ACC112 (cell line): ENCODE data around the gene ZCWPW1.

Experiments
- H2AFZ ChIP-seq: fragments of 200-600 bp; sonication (generic); one replicate; pipeline ENCODE4 v1.6.0; 2017; ENCODE audit warnings: antibody characterized with exemption, low read length; ENCODE audit not compliant: unreplicated experiment
- H3K27ac ChIP-seq: fragments of 200-600 bp; sonication (generic); 2 replicates; pipeline ENCODE4 v1.5.1; 2014; ENCODE audit warnings: low read depth, mild to moderate bottlenecking, antibody characterized with exemption, low read length, moderate library complexity
- H3K27me3 ChIP-seq: fragments of 200-600 bp; sonication (generic); 2 replicates; pipeline ENCODE4 v1.6.1; 2014; ENCODE audit warnings: mild to moderate bottlenecking, antibody characterized with exemption, low read length, moderate library complexity, mixed read lengths; ENCODE audit not compliant: insufficient read depth
- H3K36me3 ChIP-seq: fragments of 200-600 bp; sonication (generic); 2 replicates; pipeline ENCODE4 v1.6.1; 2016; ENCODE audit warnings: mild to moderate bottlenecking, antibody characterized with exemption, low read length, moderate library complexity, mixed read lengths; ENCODE audit not compliant: insufficient read depth
- H3K4me1 ChIP-seq: fragments of 200-600 bp; sonication (generic); one replicate; pipeline ENCODE4 v1.6.1; 2016; ENCODE audit warnings: low read length, mixed read lengths; ENCODE audit not compliant: insufficient read depth, unreplicated experiment, control insufficient read depth
- H3K4me3 ChIP-seq: fragments of 200-600 bp; sonication (generic); 2 replicates; pipeline ENCODE4 v1.5.1; 2014; ENCODE audit warnings: mild to moderate bottlenecking, low read depth, low read length
- H3K79me2 ChIP-seq: fragments of 200-600 bp; sonication (generic); one replicate; pipeline ENCODE4 v1.6.0; 2016; ENCODE audit warnings: low read length; ENCODE audit not compliant: control insufficient read depth, unreplicated experiment, insufficient read depth

The ZCWPW1 gene, protein sequence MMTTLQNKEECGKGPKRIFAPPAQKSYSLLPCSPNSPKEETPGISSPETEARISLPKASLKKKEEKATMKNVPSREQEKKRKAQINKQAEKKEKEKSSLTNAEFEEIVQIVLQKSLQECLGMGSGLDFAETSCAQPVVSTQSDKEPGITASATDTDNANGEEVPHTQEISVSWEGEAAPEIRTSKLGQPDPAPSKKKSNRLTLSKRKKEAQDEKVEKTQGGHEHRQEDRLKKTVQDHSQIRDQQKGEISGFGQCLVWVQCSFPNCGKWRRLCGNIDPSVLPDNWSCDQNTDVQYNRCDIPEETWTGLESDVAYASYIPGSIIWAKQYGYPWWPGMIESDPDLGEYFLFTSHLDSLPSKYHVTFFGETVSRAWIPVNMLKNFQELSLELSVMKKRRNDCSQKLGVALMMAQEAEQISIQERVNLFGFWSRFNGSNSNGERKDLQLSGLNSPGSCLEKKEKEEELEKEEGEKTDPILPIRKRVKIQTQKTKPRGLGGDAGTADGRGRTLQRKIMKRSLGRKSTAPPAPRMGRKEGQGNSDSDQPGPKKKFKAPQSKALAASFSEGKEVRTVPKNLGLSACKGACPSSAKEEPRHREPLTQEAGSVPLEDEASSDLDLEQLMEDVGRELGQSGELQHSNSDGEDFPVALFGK

GRCh38 chr7:100428199-100428966, at the start of gene ZCWPW1:
Gene ZCWPW1 (minus strand): TSS chr7:100428703. CDS start chr7:100420649, 8,054 bp downstream.
- Histone ChIP-seq H3K4me1 (peaks cover 24% of the 10 kb centered on the region), H3K36me3 (0 out of 2 replicates have a peak, but pooled peaks cover 1% of the 10 kb centered on the region), H2AFZ (peak within 1 kb of the TSS; percentile 76), H3K79me2 (peaks cover 29% of the 10 kb centered on the region), H3K27me3 (no peaks in the 10 kb centered on the region), H3K27ac (peak within 1 kb of the TSS; percentile 95), H3K4me3 (peak within 1 kb of the TSS; percentile 80)

- peak overlapping the region; percentile 90 for H3K4me3 ChIP-seq
- peaks cover 26% of the 10 kb centered on the region for H3K4me1 ChIP-seq
- H3K36me3 ChIP-seq = no peaks in the 10 kb centered on the region
- no peak overlapping the region for H2AFZ ChIP-seq
- peak overlapping the region; percentile 30; the same call in 1 of the 2 replicates for H3K27ac ChIP-seq
- H3K79me2 ChIP-seq = peaks cover 47% of the 10 kb centered on the region
- H3K27me3 ChIP-seq = no peaks in the 10 kb centered on the region
Measured at GRCh38 chr7:100477871-100478267, 49.4 kb upstream of the ZCWPW1 start.

DNA sequence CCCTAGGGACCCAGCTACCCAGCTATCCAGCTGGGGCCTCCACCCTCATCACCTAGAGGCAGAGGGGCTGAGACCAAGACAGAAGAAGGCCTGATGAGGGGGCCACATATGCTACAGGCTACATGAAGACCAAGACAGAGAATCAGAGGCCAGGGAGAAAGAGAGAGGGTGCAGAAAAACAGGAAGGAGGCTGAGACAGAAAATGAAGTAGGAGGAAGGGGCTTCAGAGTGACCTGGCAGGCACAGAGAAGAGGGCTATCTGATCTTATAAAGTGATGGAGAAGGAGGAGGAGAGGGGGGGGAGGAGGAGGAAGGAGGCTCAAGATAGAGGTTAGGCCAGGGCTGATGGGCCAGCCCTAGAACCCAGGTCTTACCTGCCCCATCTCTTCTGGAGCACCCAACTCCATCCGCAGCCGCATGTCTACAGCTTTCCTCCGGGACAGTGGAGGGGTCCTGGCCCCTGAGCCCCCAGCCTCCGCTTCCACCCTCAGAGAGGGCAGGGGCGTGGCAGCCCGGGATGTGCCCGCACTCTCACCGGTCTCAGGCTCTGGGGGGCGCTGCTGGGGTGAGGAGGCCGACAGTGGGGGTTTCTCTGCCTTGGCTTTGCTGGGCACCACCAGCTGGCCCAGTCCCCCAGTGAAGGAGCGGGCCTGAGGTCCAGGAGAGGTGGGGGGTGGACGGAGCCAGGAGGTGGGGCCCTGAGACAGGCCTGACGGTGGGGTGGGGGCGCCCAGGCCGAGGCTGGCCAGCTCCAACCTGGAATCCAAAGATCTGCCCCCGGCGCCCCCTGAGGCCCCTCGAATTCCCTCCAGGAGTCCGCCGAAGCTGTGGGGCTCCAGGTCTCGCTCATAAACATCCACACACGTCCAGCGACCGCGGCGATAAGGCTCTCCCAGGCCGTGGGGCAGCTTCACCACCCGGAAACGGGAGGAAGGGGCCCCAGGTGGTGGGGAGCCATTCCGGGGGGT, 48.7 kb upstream of the ZCWPW1 start:
- peaks cover 49% of the 10 kb centered on the region for H3K79me2 ChIP-seq
- no peak overlapping the region for H2AFZ ChIP-seq
- no peaks in the 10 kb centered on the region for H3K27me3 ChIP-seq
- peak overlapping the region; percentile 19; the same call in 1 of the 2 replicates for H3K27ac ChIP-seq
- H3K36me3 ChIP-seq = no peaks in the 10 kb centered on the region
- peaks cover 32% of the 10 kb centered on the region for H3K4me1 ChIP-seq
- H3K4me3 ChIP-seq = peak overlapping the region; percentile 90

- Histone ChIP-seq H3K36me3 (no peaks in the 10 kb centered on the region), H3K4me3 (peak overlapping the region; percentile 90), H2AFZ (no peak overlapping the region), H3K27ac (peak overlapping the region; percentile 34), H3K27me3 (no peaks in the 10 kb centered on the region), H3K4me1 (peaks cover 35% of the 10 kb centered on the region), H3K79me2 (peaks cover 53% of the 10 kb centered on the region)
Measured at GRCh38 chr7:100476101-100476780, 47.7 kb upstream of the ZCWPW1 start.

GRCh38 chr7:100475549-100475948, 47.0 kb upstream of the ZCWPW1 start:
- H3K79me2 ChIP-seq = peaks cover 53% of the 10 kb centered on the region
- no peaks in the 10 kb centered on the region for H3K27me3 ChIP-seq
- no peaks in the 10 kb centered on the region for H3K36me3 ChIP-seq
- H3K4me3 ChIP-seq = peak overlapping the region; percentile 90
- peaks cover 35% of the 10 kb centered on the region for H3K4me1 ChIP-seq
- H2AFZ ChIP-seq = no peak overlapping the region
- peak overlapping the region; percentile 34 for H3K27ac ChIP-seq

GRCh38 chr7:100472854-100473499, 44.5 kb upstream of the ZCWPW1 start:
- Histone ChIP-seq H3K4me1 (peaks cover 35% of the 10 kb centered on the region), H3K4me3 (peak overlapping the region; percentile 2)

GRCh38 chr7:100472121-100472851, 43.8 kb upstream of the ZCWPW1 start:
- Histone ChIP-seq H3K27ac (0 out of 2 replicates have a peak overlapping the region, but pooled peaks have one; percentile 60), H3K27me3 (no peaks in the 10 kb centered on the region), H3K79me2 (peaks cover 36% of the 10 kb centered on the region), H3K36me3 (no peaks in the 10 kb centered on the region; the same call in 1 of the 2 replicates), H3K4me3 (no peak overlapping the region), H2AFZ (no peak overlapping the region), H3K4me1 (peaks cover 35% of the 10 kb centered on the region)

More at GRCh38 chr7:100472854-100473499, 44.5 kb upstream of the ZCWPW1 start:
- Histone ChIP-seq H2AFZ (no peak overlapping the region), H3K79me2 (peaks cover 43% of the 10 kb centered on the region), H3K36me3 (no peaks in the 10 kb centered on the region; the same call in 1 of the 2 replicates), H3K27me3 (no peaks in the 10 kb centered on the region), H3K27ac (peak overlapping the region; percentile 60)

DNA sequence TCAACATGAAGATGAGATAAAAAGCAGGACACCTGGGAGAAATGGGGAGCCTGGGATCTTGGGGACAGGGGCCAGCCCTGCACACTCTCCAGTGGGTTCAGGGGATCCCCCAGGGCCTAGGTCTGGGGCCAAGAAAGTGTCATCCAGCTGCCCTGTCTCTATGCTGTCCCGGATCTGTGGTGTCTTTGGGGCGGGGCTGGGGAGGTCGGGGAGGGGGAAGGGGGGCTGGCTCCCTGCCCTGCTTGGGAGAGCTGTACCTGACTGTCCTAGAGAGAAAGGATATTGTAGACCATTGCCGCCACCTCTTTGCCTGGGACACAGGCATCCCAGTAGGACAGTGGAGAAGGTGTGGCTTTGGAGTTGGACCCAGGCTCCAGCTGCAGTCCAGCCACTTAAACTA, 42.5 kb upstream of the ZCWPW1 start:
- Histone ChIP-seq H3K79me2 (peaks cover 24% of the 10 kb centered on the region), H3K27ac (no peak overlapping the region), H3K4me1 (peaks cover 26% of the 10 kb centered on the region), H3K36me3 (no peaks in the 10 kb centered on the region; the same call in 1 of the 2 replicates), H3K27me3 (no peaks in the 10 kb centered on the region), H3K4me3 (no peak overlapping the region), H2AFZ (no peak overlapping the region)
